Activated naive CD4-positive, alpha-beta T cell (primary cell): Measurements from ENCODE around the gene ABCD3.
"Not testable (repeated sequence)": the region's sequence is repeated elsewhere in the genome, so short reads cannot be mapped to it uniquely, and the experiment has no call there.

ENCODE experiments used
- DNase-seq, 4 experiments: peaks; one replicate each; lab custom pipeline; 2025; lab: John Stamatoyannopoulos, UW

Gene ABCD3

GRCh38 chr1:94417978-94418663 lies at the start of gene ABCD3:
Gene ABCD3 (plus strand): TSS chr1:94418389. CDS start chr1:94418479, 90 bp downstream.
- DNase-seq: peak; percentile 89 to 96 (median 92)

GRCh38 chr1:94372771-94373170 lies 45.4 kb upstream of the ABCD3 start:
- DNase-seq: not testable (repeated sequence)

GRCh38 chr1:94373311-94373710 lies 44.9 kb upstream of the ABCD3 start:
- DNase-seq: not testable (repeated sequence)

- not testable (repeated sequence) for DNase-seq
Observed at GRCh38 chr1:94375666-94376065, 42.5 kb upstream of the ABCD3 start.

- not testable (repeated sequence) for DNase-seq
Observed at GRCh38 chr1:94378493-94378892, 39.7 kb upstream of the ABCD3 start.

- no peak for DNase-seq
Observed at GRCh38 chr1:94379615-94380014, 38.6 kb upstream of the ABCD3 start.

- no peak for DNase-seq
Observed at GRCh38 chr1:94382201-94382600, 36.0 kb upstream of the ABCD3 start.

GRCh38 chr1:94383966-94384408 lies 34.2 kb upstream of the ABCD3 start:
- DNase-seq: no peak

GRCh38 chr1:94384485-94385265 lies 33.5 kb upstream of the ABCD3 start:
- DNase-seq: no peak

- DNase-seq: no peak
Observed at GRCh38 chr1:94385308-94385929, 32.8 kb upstream of the ABCD3 start.

GRCh38 chr1:94389298-94389697 lies 28.9 kb upstream of the ABCD3 start:
- DNase-seq: no peak

GRCh38 chr1:94394247-94394646 lies 23.9 kb upstream of the ABCD3 start:
- no peak for DNase-seq

GRCh38 chr1:94395231-94395630 lies 23.0 kb upstream of the ABCD3 start:
- DNase-seq: no peak

GRCh38 chr1:94395748-94396309 lies 22.4 kb upstream of the ABCD3 start:
- DNase-seq: no peak

GRCh38 chr1:94396356-94397010 lies 21.7 kb upstream of the ABCD3 start:
- no peak for DNase-seq

GRCh38 chr1:94398356-94398755 lies 19.8 kb upstream of the ABCD3 start:
- no peak for DNase-seq

- DNase-seq: no peak
Observed at GRCh38 chr1:94399453-94399852, 18.7 kb upstream of the ABCD3 start.

GRCh38 chr1:94401206-94401605 lies 17.0 kb upstream of the ABCD3 start:
- DNase-seq: no peak

- no peak for DNase-seq
Observed at GRCh38 chr1:94406446-94406845, 11.7 kb upstream of the ABCD3 start.

- DNase-seq: no peak
Observed at GRCh38 chr1:94408104-94408830, 9.9 kb upstream of the ABCD3 start.

GRCh38 chr1:94411237-94411636 lies 7.0 kb upstream of the ABCD3 start:
- DNase-seq: no peak
